ENCODE data around the gene DEPP1.

The DEPP1 gene

DNA sequence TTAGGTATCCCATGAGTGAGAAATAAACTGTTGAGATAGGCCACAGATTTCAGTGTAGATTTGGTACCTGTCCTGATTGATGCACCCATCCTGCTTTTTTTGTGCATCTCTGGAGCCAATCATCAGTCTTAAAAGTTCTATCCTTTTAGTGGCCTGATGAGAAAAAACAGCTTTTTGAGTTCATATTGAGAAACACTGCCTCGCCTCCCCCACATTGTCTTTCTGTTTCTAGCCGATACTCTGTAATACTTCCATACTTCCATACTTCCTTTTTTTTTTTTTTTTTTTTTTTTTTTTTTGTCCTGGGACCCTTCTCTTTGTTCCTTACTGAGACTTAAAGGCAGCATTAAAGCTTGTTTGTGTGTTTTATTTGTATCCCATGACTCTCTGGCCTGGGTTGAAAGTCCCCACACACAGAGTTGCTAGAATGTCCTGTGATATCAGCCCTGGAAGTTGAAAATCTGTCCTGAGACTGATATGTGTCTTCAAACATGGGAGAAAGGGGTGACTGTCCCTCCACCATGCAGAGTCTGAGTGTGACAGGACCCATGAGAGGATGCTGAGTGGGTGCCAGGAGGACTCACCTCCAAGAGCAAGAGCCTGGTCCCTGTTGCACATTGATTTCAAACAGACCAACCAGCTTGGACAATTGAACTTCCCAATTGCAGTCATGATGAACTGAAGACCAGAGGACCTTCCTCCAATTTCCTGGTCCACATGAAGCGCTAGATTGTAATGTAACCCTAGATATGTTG lies 27.8 kb upstream of the DEPP1 start:
- DNase-seq (ENCODE audit: low spot score) (no peak), ATAC-seq (ENCODE audit: low read depth) (no peak)
- Histone ChIP-seq H3K4me3 (ENCODE audit: severe bottlenecking) (no peak overlapping the region), H3K9me3 (ENCODE audit: severe bottlenecking) (no peaks in the 10 kb centered on the region), H3K4me1 (ENCODE audit: insufficient read depth, poor library complexity, severe bottlenecking) (peaks cover 7% of the 10 kb centered on the region), H3K27ac (ENCODE audit: poor library complexity, severe bottlenecking) (no peak overlapping the region), H3K27me3 (ENCODE audit: insufficient read depth, poor library complexity, severe bottlenecking) (no peaks in the 10 kb centered on the region), H3K36me3 (ENCODE audit: low read depth) (peaks cover 16% of the 10 kb centered on the region)
- TF ChIP-seq, protein P1, sequence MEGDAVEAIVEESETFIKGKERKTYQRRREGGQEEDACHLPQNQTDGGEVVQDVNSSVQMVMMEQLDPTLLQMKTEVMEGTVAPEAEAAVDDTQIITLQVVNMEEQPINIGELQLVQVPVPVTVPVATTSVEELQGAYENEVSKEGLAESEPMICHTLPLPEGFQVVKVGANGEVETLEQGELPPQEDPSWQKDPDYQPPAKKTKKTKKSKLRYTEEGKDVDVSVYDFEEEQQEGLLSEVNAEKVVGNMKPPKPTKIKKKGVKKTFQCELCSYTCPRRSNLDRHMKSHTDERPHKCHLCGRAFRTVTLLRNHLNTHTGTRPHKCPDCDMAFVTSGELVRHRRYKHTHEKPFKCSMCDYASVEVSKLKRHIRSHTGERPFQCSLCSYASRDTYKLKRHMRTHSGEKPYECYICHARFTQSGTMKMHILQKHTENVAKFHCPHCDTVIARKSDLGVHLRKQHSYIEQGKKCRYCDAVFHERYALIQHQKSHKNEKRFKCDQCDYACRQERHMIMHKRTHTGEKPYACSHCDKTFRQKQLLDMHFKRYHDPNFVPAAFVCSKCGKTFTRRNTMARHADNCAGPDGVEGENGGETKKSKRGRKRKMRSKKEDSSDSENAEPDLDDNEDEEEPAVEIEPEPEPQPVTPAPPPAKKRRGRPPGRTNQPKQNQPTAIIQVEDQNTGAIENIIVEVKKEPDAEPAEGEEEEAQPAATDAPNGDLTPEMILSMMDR (IDR thresholded peaks at IDR 0.05; ENCODE audit: poor library complexity, severe bottlenecking): no peak

DNA sequence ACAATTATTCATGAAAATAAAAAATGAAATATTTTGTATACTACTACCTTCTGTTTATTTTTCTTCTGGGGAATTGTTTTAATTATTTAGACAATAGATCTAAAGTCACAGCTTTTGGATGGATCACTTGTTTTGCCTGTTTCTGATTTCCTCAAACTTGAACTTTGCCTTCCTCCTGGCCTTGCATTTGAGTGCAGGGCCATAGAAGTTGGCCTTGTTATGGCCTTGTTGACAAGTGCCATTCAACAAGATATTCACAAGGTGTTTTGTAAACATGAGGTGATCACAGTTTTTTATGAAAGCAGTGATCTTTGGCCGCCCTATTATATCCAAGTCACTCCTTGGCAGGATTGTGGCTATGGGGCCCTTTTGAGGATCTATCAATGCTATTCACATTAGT lies 26.7 kb upstream of the DEPP1 start:
- TF ChIP-seq, protein P1 (IDR thresholded peaks at IDR 0.05; ENCODE audit: poor library complexity, severe bottlenecking): no peak
- Histone ChIP-seq H3K27ac (ENCODE audit: poor library complexity, severe bottlenecking) (no peak overlapping the region), H3K4me1 (ENCODE audit: insufficient read depth, poor library complexity, severe bottlenecking) (peaks cover 7% of the 10 kb centered on the region), H3K4me3 (ENCODE audit: severe bottlenecking) (no peak overlapping the region), H3K27me3 (ENCODE audit: insufficient read depth, poor library complexity, severe bottlenecking) (no peaks in the 10 kb centered on the region), H3K9me3 (ENCODE audit: severe bottlenecking) (no peaks in the 10 kb centered on the region), H3K36me3 (ENCODE audit: low read depth) (peaks cover 16% of the 10 kb centered on the region)
- no peak for ATAC-seq (ENCODE audit: low read depth)
- DNase-seq (ENCODE audit: low spot score): no peak

DNA sequence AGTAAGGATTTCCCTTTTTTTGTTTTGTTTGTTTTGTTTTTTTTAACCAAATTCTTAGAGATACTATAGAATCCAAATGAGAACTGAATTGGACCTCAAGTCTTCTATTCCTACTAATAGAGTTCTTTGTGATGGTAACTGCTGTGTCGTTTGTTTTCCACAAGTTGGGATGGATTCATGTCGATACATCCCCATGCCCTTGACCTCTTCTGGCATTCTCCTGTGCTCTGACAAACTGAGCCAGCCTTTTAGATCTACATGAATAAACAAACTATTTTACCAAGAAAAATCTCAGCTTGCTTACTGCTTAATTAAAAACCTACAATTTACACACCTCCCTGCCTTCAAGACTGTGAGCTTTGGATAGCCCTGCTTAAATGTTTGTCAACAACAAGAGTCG lies 26.1 kb upstream of the DEPP1 start:
- Histone ChIP-seq H3K27me3 (ENCODE audit: insufficient read depth, poor library complexity, severe bottlenecking) (no peaks in the 10 kb centered on the region), H3K4me1 (ENCODE audit: insufficient read depth, poor library complexity, severe bottlenecking) (peaks cover 7% of the 10 kb centered on the region), H3K9me3 (ENCODE audit: severe bottlenecking) (no peaks in the 10 kb centered on the region), H3K4me3 (ENCODE audit: severe bottlenecking) (no peak overlapping the region), H3K36me3 (ENCODE audit: low read depth) (peaks cover 16% of the 10 kb centered on the region), H3K27ac (ENCODE audit: poor library complexity, severe bottlenecking) (no peak overlapping the region)
- TF ChIP-seq, protein P1 (IDR thresholded peaks at IDR 0.05; ENCODE audit: poor library complexity, severe bottlenecking): no peak
- no peak for DNase-seq (ENCODE audit: low spot score)
- ATAC-seq (ENCODE audit: low read depth): no peak

DNA sequence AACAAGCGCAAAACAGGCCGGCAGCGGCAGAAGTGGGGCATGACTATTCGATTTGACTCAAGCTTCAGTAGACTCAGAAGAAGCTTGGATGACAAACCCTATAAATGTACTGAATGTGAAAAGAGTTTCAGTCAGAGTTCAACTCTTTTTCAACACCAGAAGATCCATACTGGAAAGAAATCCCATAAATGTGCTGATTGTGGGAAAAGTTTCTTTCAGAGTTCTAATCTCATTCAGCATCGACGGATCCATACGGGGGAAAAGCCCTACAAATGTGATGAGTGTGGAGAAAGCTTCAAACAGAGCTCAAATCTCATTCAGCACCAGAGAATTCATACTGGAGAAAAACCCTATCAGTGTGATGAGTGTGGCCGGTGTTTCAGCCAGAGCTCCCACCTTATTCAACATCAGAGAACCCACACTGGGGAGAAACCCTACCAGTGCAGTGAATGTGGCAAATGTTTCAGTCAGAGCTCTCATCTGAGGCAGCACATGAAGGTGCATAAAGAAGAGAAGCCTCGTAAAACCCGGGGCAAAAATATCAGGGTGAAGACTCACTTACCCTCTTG lies 24.9 kb upstream of the DEPP1 start:
- peaks cover 7% of the 10 kb centered on the region for H3K4me1 ChIP-seq (ENCODE audit: insufficient read depth, poor library complexity, severe bottlenecking)
- TF ChIP-seq, protein P1 (IDR thresholded peaks at IDR 0.05; ENCODE audit: poor library complexity, severe bottlenecking): no peak
- H3K27me3 ChIP-seq (ENCODE audit: insufficient read depth, poor library complexity, severe bottlenecking): no peaks in the 10 kb centered on the region
- no peak for DNase-seq (ENCODE audit: low spot score)
- H3K36me3 ChIP-seq (ENCODE audit: low read depth): peaks cover 16% of the 10 kb centered on the region
- no peak overlapping the region for H3K27ac ChIP-seq (ENCODE audit: poor library complexity, severe bottlenecking)
- H3K4me3 ChIP-seq (ENCODE audit: severe bottlenecking): no peak overlapping the region
- no peak for ATAC-seq (ENCODE audit: low read depth)
- H3K9me3 ChIP-seq (ENCODE audit: severe bottlenecking): no peaks in the 10 kb centered on the region
